GM19324 (cell line): ENCODE measurements around the gene RPS26.
"Not testable (repeated sequence)": the region's sequence is repeated elsewhere in the genome, so short reads cannot be mapped to it uniquely, and the experiment has no call there.

ENCODE experiments used
- ATAC-seq: cut with Tn5 transposase; IDR thresholded peaks from one replicate; pipeline ENCODE4 v1.9.1; 2021; ENCODE audit warnings: mild to moderate bottlenecking, moderate library complexity; ENCODE audit not compliant: unreplicated experiment, low FRiP score

Gene RPS26

GRCh38 chr12:56041552-56042429 is at the start of gene RPS26:
TSS of gene RPS26 (plus strand) at chr12:56041918. CDS start at chr12:56042167, 249 bp downstream.
- peak; percentile 95 for ATAC-seq

GRCh38 chr12:55993230-55993853 is 48.4 kb upstream of the RPS26 start:
- ATAC-seq = no peak

DNA sequence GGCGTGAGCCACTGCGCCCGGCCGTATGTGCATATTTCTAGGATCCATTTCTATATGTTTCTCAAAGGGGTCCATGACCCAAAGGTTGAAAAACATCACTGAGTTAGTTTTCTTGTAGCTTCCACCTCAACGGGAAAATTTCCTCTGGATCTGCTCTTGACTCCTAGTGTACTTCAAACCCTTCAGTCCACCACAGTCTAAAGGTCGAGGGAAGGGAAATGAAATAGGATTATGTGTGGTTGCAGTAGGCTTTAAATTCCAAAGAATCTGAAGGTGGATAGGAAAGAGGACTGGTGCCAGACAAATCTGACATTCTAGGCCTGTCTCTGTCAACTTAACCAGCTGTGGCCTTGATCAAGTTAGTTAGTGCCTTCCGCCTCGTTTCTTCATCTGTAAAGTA is 46.4 kb upstream of the RPS26 start:
- ATAC-seq = no peak

GRCh38 chr12:55996201-55996714 is 45.5 kb upstream of the RPS26 start:
- no peak for ATAC-seq

GRCh38 chr12:55996715-55997534 is 44.8 kb upstream of the RPS26 start, which contains the start of gene SUOX:
TSS of gene SUOX (plus strand) at chr12:55997276. CDS start at chr12:56002222, 4,946 bp downstream.
- ATAC-seq = peak; percentile 98

- peak; percentile 8 for ATAC-seq
Measured at GRCh38 chr12:55997535-55997859, 44.2 kb upstream of the RPS26 start.

DNA sequence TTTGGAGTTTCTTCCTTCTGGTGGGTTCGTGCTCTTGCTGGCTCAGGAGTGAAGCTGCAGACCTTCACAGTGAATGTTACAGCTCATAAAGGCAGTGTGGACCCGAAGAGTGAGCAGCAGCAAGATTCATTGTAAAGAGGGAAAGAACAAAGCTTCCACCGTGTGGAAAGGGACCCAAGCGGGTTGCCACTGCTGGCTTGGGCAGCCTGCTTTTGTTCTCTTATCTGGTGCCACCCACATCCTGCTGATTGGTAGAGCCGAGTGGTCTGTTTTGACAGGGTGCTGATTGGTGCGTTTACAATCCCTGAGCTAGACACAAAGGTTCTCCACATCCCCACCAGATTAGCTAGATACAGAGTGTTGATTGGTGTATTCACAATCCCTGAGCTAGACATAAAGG is 42.2 kb upstream of the RPS26 start:
- not testable (repeated sequence) for ATAC-seq

DNA sequence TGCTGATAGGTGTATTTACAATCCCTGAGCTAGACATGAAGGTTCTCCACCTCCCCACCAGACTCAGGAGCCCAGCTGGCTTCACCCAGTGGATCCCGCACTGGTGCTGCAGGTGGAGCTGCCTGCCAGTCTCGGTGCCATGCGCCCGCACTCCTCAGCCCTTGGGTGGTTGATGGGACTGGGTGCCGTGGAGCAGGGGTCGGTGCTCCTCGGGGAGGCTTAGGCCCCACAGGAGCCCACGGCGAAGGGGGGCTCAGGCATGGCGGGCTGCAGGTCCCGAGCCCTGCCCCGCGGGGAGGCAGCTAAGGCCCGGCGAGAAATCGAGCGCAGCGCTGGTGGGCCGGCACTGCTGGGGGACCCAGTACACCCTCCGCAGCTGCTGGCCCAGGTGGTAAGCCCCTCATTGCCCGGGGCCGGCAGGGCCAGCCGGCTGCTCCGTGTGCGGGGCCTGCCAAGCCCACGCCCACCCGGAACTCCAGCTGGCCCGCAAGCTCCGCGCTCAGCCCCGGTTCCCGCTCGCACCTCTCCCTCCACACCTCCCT is 41.6 kb upstream of the RPS26 start:
- ATAC-seq = not testable (repeated sequence)

DNA sequence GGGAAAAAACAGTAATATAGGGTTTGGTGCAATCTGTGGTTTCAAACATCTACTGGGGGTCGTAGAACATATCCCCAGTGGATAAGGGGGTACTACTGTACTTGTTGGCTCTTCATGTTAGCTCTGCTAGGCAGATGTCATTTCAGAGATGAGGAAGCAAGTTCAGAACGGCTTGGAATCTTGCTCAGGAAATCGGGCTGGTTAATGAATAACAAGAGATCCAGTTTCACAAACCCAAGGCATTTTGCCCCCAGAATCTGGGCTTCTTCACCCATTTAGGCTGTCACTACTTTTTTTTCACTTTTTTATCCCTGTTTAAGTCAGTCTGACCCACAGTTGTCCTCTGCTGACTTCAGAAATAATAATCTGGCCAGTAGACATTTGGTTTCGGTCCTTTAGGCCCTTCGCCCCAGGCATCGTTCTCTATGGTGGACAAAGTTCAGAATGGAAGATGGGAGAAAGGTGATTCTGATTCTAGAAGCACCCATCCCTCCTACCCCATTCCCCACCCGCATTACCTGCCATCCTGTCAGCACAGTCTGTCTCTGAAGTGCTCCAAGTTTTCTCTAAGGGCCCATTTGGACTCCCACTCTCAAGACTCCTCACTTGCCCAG is 40.1 kb upstream of the RPS26 start:
- ATAC-seq = no peak

- ATAC-seq = not testable (repeated sequence)
Measured at GRCh38 chr12:56003376-56003775, 38.3 kb upstream of the RPS26 start.

- no peak for ATAC-seq
Measured at GRCh38 chr12:56004211-56004610, 37.5 kb upstream of the RPS26 start.

DNA sequence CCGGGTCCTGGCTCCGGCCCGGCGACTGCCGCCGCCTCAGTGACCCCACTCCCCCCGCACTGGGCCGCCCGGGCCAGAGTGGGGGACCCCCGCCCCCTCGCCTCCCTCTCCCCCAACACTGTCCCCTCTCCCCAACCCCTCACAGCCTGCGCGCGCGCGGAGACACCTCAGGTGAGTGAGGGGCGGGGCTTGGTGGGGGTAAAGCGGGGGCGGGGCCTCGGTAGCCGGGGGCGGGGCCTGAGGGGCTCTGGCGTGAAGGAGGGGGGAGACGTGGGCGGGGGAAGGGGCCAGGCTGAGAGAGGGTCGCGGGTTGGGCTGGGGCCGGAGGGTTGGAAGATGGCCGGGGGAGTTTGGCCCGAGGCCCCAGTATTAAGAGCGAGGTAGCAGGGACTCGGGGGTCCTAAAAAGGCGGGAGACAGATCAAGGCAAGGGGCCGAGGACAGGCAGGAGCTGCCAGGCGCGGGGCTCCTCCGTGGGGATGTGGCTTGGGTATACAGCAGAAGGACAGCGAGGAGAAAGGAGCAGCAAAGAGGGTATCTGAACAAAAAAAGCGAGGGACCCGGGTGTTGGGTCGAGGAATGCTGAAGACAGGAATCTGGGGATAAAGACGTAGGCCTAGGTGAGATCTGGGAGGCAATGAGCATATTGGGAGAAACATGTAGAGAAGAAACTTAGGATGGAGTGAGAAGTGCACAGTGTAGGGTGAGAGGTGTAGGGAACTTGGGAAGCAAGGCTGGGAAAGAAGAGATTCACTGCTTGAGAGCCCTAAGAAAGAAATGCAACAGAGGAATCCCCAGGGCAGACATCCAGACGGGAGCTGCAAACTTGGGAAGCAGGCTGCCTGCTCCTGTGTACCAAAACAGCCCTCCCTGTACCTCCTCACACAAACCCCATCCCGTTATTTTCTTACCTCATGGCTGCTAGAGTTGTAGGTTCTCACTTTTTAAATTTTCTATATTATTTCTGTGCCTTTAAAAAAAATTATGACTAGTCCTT is 33.9 kb upstream of the RPS26 start:
- ATAC-seq = peak; percentile 6

- no peak for ATAC-seq
Measured at GRCh38 chr12:56010111-56010570, 31.6 kb upstream of the RPS26 start.

DNA sequence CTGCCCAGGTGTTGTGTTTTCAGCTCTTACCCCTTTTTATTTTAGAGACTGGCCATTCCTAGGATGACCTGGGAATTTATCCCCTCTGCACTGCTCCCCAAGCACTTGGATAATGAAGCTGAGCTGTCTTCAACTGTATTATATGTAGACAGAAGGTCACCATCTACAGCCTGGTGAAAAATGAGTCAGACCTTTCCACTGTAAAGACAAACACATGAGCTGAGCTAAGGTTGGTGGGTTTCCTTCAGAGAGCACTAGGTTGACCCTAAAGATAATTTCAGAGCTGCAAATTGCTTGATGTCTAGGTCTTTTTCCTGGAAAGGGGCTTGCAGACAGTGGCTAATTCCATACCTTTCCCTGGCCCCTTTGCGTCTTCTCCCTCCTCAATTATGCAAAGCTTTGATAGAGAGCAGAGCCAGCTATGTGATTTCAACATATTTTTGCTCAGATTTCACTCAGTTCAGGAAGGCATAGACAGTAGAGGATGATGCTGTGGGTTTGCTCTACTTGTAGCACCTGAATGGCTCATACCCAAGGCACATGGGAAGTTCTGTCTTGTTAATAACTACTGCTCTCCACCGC is 30.1 kb upstream of the RPS26 start:
- no peak for ATAC-seq

GRCh38 chr12:56013482-56013881 is 28.2 kb upstream of the RPS26 start:
- no peak for ATAC-seq

DNA sequence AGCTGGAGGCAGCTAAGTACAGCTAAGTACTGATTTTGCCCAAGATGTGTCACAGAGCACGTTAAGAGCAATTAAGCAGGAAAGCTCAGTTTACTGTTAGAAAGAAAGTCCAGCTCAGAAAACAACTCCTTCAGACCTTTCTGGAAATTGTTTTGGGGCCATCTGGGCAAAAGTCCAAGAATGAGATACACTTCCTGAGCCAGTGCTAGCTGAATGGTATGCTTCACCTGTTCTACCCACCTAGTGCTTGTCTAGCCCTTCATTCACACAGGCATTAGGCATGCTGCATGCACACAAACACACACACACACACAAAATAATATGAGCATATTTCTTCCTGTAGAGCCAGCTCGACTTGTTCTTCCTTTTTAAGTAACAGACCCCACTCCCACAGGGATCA is 27.5 kb upstream of the RPS26 start:
- ATAC-seq = no peak

DNA sequence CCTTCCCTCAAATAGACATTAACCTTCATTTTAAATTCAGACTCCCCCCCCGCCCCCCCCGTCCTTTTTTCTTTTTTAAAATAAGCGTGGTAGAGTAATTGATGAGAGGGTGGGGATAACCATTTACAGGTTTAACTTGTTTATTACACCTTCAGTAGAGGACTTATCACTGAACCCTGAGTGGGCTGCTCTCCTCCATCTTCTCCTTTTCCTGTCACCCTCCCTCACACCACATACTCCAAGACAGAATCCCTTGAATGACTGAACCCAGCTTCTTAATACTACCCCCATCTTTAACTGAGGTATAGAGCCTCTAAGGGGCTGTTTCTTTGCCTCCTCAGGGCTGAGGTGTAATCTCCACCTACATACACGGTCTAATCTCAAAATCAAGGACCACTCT is 24.5 kb upstream of the RPS26 start:
- ATAC-seq = no peak

- ATAC-seq = no peak
Measured at GRCh38 chr12:56018356-56018755, 23.4 kb upstream of the RPS26 start.
